SK-N-SH (cell line): Measurements from ENCODE around the gene APC. TPM values are rescaled to one million over a fixed set of nuclear protein-coding genes. Genes with fewer than 3 reads are reported as not detected.

Source experiments
- CTCF ChIA-PET: fragments of 300-600, 350-600 bp; formaldehyde crosslinking; extraction: SDS; loops from one replicate; lab custom pipeline; 2021; lab: Yijun Ruan, JAX
- POLR2A ChIA-PET: fragments of 350-600 bp; sonication (Branson Sonifier 250); formaldehyde crosslinking; extraction: SDS; loops from one replicate; lab custom pipeline; 2020; ENCODE audit warnings: antibody characterized with exemption, inconsistent platforms; lab: Yijun Ruan, JAX
- DNase-seq: peaks from one replicate; pipeline ENCODE4 v3.0.0; 2012
- H2AFZ ChIP-seq: fragments of 200-600 bp; sonication (generic); 2 replicates; pipeline ENCODE4 v1.8.1; 2016; ENCODE audit warnings: antibody characterized with exemption, mild to moderate bottlenecking, low read depth
- H3F3A ChIP-seq: fragments of 200-600 bp; sonication (generic); replicated peaks from 2 replicates; pipeline ENCODE3; 2016; ENCODE audit warnings: antibody characterized with exemption, mild to moderate bottlenecking; ENCODE audit not compliant: insufficient read depth
- H3K27ac ChIP-seq, 2 experiments: fragments of 200-500 bp in 1 of 2; fragments of 200-600 bp in 1 of 2; sonication (Bioruptor generic) in 1 of 2; sonication (generic), shearing (Covaris generic) in 1 of 2; 2 replicates each; pipeline versions ENCODE4 v1.5.1 to v1.6.1; 2014 to 2016; ENCODE audit warnings: low read depth in 2 of 2, inconsistent platforms in 1 of 2, low read length in 1 of 2, mild to moderate bottlenecking in 1 of 2, mixed read lengths in 1 of 2
- H3K27me3 ChIP-seq: fragments of 200-600 bp; sonication (generic), shearing (Covaris generic); 2 replicates; pipeline ENCODE4 v1.6.1; 2016; ENCODE audit warnings: mixed run types; ENCODE audit not compliant: insufficient read depth
- H3K36me3 ChIP-seq, 2 experiments: fragments of 200-500 bp in 1 of 2; fragments of 200-600 bp in 1 of 2; sonication (Bioruptor generic) in 1 of 2; sonication (generic) in 1 of 2; replicated peaks in 1 of 2; 2 replicates each; pipeline versions ENCODE3 to v1.5.1; 2014 to 2016; ENCODE audit warnings: low read length in 1 of 2, mild to moderate bottlenecking in 1 of 2; ENCODE audit not compliant: insufficient read depth in 2 of 2, control insufficient read depth in 1 of 2
- H3K4me1 ChIP-seq, 2 experiments: fragments of 200-500 bp in 1 of 2; fragments of 200-600 bp in 1 of 2; sonication (Bioruptor generic) in 1 of 2; sonication (generic), shearing (Covaris generic) in 1 of 2; 2 replicates each; pipeline versions ENCODE4 v1.5.1 to v1.6.1; 2014 to 2016; ENCODE audit warnings: low read depth in 1 of 2, low read length in 1 of 2, mixed run types in 1 of 2; ENCODE audit not compliant: insufficient read depth in 2 of 2, control insufficient read depth in 1 of 2
- H3K4me2 ChIP-seq: fragments of 200-600 bp; sonication (generic), shearing (Covaris generic); 2 replicates; pipeline ENCODE4 v1.6.1; 2017; ENCODE audit warnings: mixed run types
- H3K4me3 ChIP-seq, 2 experiments: fragments of 200-500 bp in 1 of 2; fragments of 200-600 bp in 1 of 2; sonication (Bioruptor generic) in 1 of 2; sonication (generic), shearing (Covaris generic) in 1 of 2; 2 replicates each; pipeline versions ENCODE4 v1.5.1 to v1.8.1; 2014 to 2016; ENCODE audit warnings: low read depth in 2 of 2, inconsistent platforms in 1 of 2, low read length in 1 of 2, mild to moderate bottlenecking in 1 of 2, mixed read lengths in 1 of 2, moderate library complexity in 1 of 2
- H3K79me2 ChIP-seq: fragments of 200-600 bp; sonication (generic); 2 replicates; pipeline ENCODE4 v1.8.1; 2017; ENCODE audit warnings: mild to moderate bottlenecking; ENCODE audit not compliant: insufficient read depth
- H3K9ac ChIP-seq: fragments of 200-600 bp; sonication (generic); 2 replicates; pipeline ENCODE4 v1.6.1; 2017; ENCODE audit warnings: mixed run types
- H3K9me2 ChIP-seq: fragments of 200-600 bp; sonication (generic); 2 replicates; pipeline ENCODE4 v1.6.1; 2017; ENCODE audit warnings: mixed run types
- H3K9me3 ChIP-seq: fragments of 200-600 bp; sonication (generic); 2 replicates; pipeline ENCODE4 v1.6.1; 2017; ENCODE audit warnings: mixed run types, mild to moderate bottlenecking, moderate library complexity
- H4K20me1 ChIP-seq: fragments of 200-600 bp; sonication (generic); 2 replicates; pipeline ENCODE4 v1.6.1; 2017; ENCODE audit warnings: mild to moderate bottlenecking, mixed run types; ENCODE audit not compliant: insufficient read depth
- CTCF ChIP-seq: fragments of 200-600 bp; sonication (generic); IDR thresholded peaks from 2 replicates; pipeline ENCODE4 v1.6.1; 2017; ENCODE audit warnings: antibody characterized with exemption, mild to moderate bottlenecking, moderate library complexity
- FOXJ3 ChIP-seq: sonication (generic); formaldehyde crosslinking; IDR thresholded peaks from 2 replicates; pipeline ENCODE4 v1.5.1; 2020; ENCODE audit warnings: mild to moderate bottlenecking, missing genetic modification reagents
- GABPA ChIP-seq: IDR thresholded peaks from 2 replicates; pipeline ENCODE4 v1.4.0; 2012; ENCODE audit warnings: low read depth, mild to moderate bottlenecking
- IRF3 ChIP-seq: fragments of 150-350 bp; IDR thresholded peaks from 2 replicates; pipeline ENCODE4 v1.6.1; 2016; ENCODE audit warnings: mild to moderate bottlenecking, low read depth, low read length
- MAX ChIP-seq: IDR thresholded peaks from 2 replicates; pipeline ENCODE4 v1.4.0; 2012; ENCODE audit warnings: low read depth
- NFIC ChIP-seq: IDR thresholded peaks from 2 replicates; pipeline ENCODE4 v1.4.0; 2012; ENCODE audit warnings: borderline replicate concordance
- PBX3 ChIP-seq: IDR thresholded peaks from 2 replicates; pipeline ENCODE4; 2012
- RAD21 ChIP-seq: IDR thresholded peaks from 2 replicates; pipeline ENCODE4 v1.6.1; 2012; ENCODE audit warnings: mild to moderate bottlenecking, low read length
- RCOR1 ChIP-seq: fragments of 150-350 bp; IDR thresholded peaks from 2 replicates; pipeline ENCODE4 v1.6.1; 2017; ENCODE audit warnings: antibody characterized with exemption, low read length
- REST ChIP-seq: IDR thresholded peaks from 2 replicates; pipeline ENCODE4 v1.6.1; 2012; ENCODE audit warnings: mild to moderate bottlenecking, low read depth, low read length, moderate library complexity
- RFX5 ChIP-seq: IDR thresholded peaks from 2 replicates; pipeline ENCODE4 v1.6.1; 2012; ENCODE audit warnings: mild to moderate bottlenecking, improper control_type of control experiment, low read length
- SIN3A ChIP-seq: IDR thresholded peaks from 2 replicates; pipeline ENCODE4 v1.6.1; 2012; ENCODE audit warnings: low read depth, mild to moderate bottlenecking, low read length, moderate library complexity, borderline replicate concordance
- TAF1 ChIP-seq: IDR thresholded peaks from 2 replicates; pipeline ENCODE4 v1.6.1; 2012; ENCODE audit warnings: low read depth, mild to moderate bottlenecking, low read length, moderate library complexity, borderline replicate concordance
- TCF12 ChIP-seq: IDR thresholded peaks from 2 replicates; pipeline ENCODE4 v1.4.0; 2012
- TEAD4 ChIP-seq: IDR thresholded peaks from 2 replicates; pipeline ENCODE4 v1.4.0; 2012; ENCODE audit warnings: mild to moderate bottlenecking, borderline replicate concordance; ENCODE audit not compliant: insufficient read depth
- USF2 ChIP-seq: fragments of 150-350 bp; IDR thresholded peaks from 2 replicates; pipeline ENCODE4 v1.6.1; 2017; ENCODE audit warnings: antibody characterized with exemption, low read length, low read depth, borderline replicate concordance
- WGBS: methylation state at CpG from one replicate; pipeline ENCODE4 v1.1.6; 2017; ENCODE audit warnings: low lambda C conversion rate; 5-methylcytosine and 5-hydroxymethylcytosine counted together
- polyA plus RNA-seq, 3 experiments: library from polyadenylated mRNA; depleted of rRNA; stranded (reverse); fragments of >200 nt; gene quantifications; 2 replicates each; pipeline ENCODE4 v1.2.3, GENCODE V29; 2012

Gene APC
- polyA plus RNA-seq, 1 of the 3 experiments (the other 2 are of a cell fraction): 5.1 TPM

- Histone ChIP-seq H3K36me3 (peaks cover 58 to 59% of the 10 kb centered on the region in 2 experiments), H3K79me2 (no peaks in the 10 kb centered on the region), H2AFZ (no peak overlapping the region)
- TF ChIP-seq IRF3: no peak
- no peak for TF ChIP-seq GABPA
- no peak for TF ChIP-seq TEAD4
- TF ChIP-seq TAF1: no peak
- TF ChIP-seq PBX3: no peak
- TF ChIP-seq RFX5: no peak
- no peak for TF ChIP-seq FOXJ3 (CRISPR knock-in tag)
- no peak for TF ChIP-seq TCF12
- TF ChIP-seq RAD21: no peak
- TF ChIP-seq, all 33 proteins: peak for 0
- no peaks in the 10 kb centered on the region for H3K9me3 ChIP-seq
- H3K4me1 ChIP-seq: no peaks in the 10 kb centered on the region
- no peak for DNase-seq
- no peak overlapping the region for H3K4me3 ChIP-seq
- ChIA-PET CTCF (interaction anchor here (0.5 to 1.2 kb wide), 4 partner anchors 12 to 81 kb away, joined by 3 read pairs; no protein-coding TSS in a partner anchor), POLR2A (no interaction called here)
- no peak overlapping the region for H3K4me2 ChIP-seq
- no peak overlapping the region for H3K9ac ChIP-seq
- peaks cover 31% of the 10 kb centered on the region for H3F3A ChIP-seq
- no peaks in the 10 kb centered on the region for H3K9me2 ChIP-seq
- H3K27me3 ChIP-seq: no peaks in the 10 kb centered on the region
- 0 out of 2 replicates have a peak, but pooled peaks cover 4% of the 10 kb centered on the region for H4K20me1 ChIP-seq
- peak overlapping the region in 1 of 2 experiments; percentile 29; a peak in 1 of 4 replicates for H3K27ac ChIP-seq
These were observed 34.4 kb downstream of the APC start for GRCh38 chr5:112772124-112772523.

- Histone ChIP-seq H4K20me1 (0 out of 2 replicates have a peak, but pooled peaks cover 4% of the 10 kb centered on the region), H3K4me3 (no peak overlapping the region), H3K9me2 (no peaks in the 10 kb centered on the region), H3K79me2 (no peaks in the 10 kb centered on the region), H2AFZ (no peak overlapping the region), H3F3A (peaks cover 27% of the 10 kb centered on the region), H3K27me3 (no peaks in the 10 kb centered on the region), H3K4me2 (no peak overlapping the region), H3K27ac (peak overlapping the region in 1 of 2 experiments; percentile 44; a peak in 2 of 4 replicates), H3K9me3 (no peaks in the 10 kb centered on the region), H3K36me3 (peaks cover 55 to 64% of the 10 kb centered on the region in 2 experiments), H3K9ac (no peak overlapping the region), H3K4me1 (no peaks in the 10 kb centered on the region; a peak in 1 of 4 replicates)
- POLR2A ChIA-PET: no interaction called here
- CTCF ChIA-PET: interaction anchor here (0.8 to 1.0 kb wide), 3 partner anchors 8 to 222 kb away, joined by 3 to 4 read pairs (median 3); no protein-coding TSS in a partner anchor
- DNase-seq: no peak
- 86% methylated on average over 3 of the region's 3 CpGs for WGBS
- TF ChIP-seq SIN3A (no peak), RFX5 (no peak), CTCF (no peak), USF2 (no peak), NFIC (peak; percentile 13; the same call in 1 of the 2 replicates), RCOR1 (no peak), REST (no peak), FOXJ3 (CRISPR knock-in tag) (no peak), MAX (no peak)
These were observed 38.7 kb downstream of the APC start for GRCh38 chr5:112776301-112776856.
